GM12875 (cell line): ENCODE measurements around the gene SLC38A10.

Experiments
- H3K4me3 ChIP-seq: one replicate; pipeline ENCODE4 v1.5.1; 2011; ENCODE audit warnings: low read depth, low read length, control low read depth
- TF ChIP-seq, protein P1 (sequence below): IDR thresholded peaks from 2 replicates; pipeline ENCODE4 v1.5.1; 2011; ENCODE audit warnings: low read depth, mild to moderate bottlenecking, control low read depth, inconsistent platforms, low read length, moderate library complexity, borderline replicate concordance; ENCODE audit not compliant: insufficient read depth

SLC38A10 gene

DNA sequence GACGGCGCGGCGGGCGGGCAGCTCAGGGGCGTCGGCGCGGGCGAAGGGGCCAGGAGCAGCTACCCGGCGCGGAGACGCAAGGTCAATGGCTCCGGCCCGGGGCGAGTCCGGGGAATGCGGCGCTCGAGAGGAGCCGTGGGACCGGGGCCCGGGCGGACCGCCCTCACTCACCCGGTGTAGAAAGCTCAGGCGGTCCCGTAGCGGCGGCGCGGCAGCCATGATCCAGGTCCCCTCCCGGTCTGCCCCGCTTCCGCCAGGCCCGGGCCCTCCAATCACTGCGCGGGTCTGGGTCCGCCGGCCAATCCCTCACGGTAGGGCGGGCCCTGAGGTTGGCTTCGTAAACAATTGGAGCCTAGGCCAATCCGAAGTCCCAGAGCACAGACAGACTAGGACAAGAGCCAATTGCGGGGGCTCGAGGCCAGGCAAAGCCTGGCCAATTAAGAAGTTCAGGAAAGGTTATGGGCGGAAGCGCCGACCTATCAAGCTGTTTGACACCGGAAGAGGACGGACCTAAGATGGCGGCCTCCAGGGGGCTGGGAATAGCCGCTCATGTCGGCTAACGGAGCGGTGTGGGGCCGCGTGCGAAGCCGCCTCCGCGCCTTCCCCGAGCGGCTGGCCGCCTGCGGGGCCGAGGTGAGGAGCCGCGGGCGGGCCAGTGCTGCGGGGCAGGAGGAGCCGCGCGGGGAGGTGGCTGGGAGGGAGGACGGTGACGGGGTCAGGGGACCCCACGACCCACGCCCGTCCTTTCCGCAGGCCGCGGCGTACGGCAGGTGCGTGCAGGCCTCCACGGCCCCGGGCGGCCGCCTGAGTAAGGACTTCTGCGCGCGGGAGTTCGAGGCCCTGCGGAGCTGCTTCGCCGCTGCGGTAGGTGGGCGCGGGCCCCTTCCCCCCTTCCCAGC is 56.0 kb downstream of the SLC38A10 start, which contains the start of the genes NDUFAF8 and TEPSIN:
Gene NDUFAF8, plus strand, starts transcription at position 504 of the 899 bp plus-strand sequence. Its CDS starts 46 bp downstream, at position 550.
Gene TEPSIN, minus strand, starts transcription at position 241 of the 899 bp plus-strand sequence. Its CDS starts 22 bp downstream, at position 219.
- TF ChIP-seq, protein P1, sequence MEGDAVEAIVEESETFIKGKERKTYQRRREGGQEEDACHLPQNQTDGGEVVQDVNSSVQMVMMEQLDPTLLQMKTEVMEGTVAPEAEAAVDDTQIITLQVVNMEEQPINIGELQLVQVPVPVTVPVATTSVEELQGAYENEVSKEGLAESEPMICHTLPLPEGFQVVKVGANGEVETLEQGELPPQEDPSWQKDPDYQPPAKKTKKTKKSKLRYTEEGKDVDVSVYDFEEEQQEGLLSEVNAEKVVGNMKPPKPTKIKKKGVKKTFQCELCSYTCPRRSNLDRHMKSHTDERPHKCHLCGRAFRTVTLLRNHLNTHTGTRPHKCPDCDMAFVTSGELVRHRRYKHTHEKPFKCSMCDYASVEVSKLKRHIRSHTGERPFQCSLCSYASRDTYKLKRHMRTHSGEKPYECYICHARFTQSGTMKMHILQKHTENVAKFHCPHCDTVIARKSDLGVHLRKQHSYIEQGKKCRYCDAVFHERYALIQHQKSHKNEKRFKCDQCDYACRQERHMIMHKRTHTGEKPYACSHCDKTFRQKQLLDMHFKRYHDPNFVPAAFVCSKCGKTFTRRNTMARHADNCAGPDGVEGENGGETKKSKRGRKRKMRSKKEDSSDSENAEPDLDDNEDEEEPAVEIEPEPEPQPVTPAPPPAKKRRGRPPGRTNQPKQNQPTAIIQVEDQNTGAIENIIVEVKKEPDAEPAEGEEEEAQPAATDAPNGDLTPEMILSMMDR, result no peak
- H3K4me3 ChIP-seq, result peak within 1 kb of the TSS; percentile 81

DNA sequence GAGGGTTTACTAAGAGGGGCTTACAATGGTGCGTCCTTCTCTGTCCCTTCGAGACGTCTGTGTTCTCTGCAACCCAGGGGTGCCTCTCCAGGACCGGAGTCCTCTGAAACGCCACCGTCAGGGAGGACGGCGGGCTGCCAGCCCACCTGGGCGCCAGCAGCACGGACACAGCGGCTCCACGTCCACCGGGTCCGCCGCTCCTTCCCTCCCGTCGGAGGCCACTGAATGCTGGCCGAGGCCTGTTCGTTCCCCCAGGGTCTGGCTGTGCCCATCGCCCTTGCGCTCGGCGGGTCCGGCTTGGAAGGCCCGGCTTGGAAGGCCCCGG is 56.7 kb downstream of the SLC38A10 start:
- TF ChIP-seq, protein P1, result no peak
- H3K4me3 ChIP-seq, result peak overlapping the region; percentile 81

DNA sequence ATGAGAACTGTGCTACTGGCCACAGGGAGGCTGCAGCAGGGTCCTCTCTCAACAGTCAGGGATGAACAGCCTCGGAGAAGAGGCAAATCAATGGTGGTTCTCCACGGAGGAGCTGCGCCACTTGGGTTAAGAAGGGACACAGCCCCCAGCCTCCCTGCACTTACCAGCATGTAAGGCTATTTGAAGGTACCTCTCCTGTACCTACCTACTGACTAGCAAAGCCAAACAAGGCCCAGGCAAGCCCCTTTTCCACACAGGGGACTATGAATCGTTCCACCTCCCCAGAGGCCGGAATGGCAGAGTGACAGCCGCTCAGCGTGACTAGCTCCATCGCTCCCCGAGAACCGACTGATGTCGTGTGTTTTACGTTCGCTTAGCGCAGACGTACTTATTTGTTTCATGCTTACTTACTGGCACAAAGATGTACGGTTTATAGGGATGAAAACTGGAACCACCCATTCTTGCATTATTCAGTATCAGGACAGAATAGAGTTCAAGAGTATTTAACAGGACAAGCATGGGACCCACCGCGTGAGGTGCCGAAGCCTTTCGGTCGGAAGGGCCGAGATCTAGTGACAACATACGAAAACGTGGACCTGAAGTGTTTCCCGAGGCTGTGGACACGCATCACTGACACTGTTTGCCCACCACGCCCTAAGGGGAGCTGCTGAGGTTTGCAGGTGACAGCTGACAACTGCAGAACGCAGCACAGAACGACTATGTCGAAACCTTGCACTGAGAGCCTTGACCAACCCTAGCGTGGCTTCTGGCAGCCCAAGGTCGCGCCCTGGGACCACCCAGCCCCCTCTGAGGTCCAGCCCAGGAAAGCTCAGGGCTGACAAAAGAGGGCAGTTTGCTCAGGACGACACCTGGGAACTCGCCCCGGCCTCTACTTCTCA is 57.3 kb downstream of the SLC38A10 start:
- H3K4me3 ChIP-seq, result peak overlapping the region; percentile 81
- TF ChIP-seq, protein P1, result no peak

DNA sequence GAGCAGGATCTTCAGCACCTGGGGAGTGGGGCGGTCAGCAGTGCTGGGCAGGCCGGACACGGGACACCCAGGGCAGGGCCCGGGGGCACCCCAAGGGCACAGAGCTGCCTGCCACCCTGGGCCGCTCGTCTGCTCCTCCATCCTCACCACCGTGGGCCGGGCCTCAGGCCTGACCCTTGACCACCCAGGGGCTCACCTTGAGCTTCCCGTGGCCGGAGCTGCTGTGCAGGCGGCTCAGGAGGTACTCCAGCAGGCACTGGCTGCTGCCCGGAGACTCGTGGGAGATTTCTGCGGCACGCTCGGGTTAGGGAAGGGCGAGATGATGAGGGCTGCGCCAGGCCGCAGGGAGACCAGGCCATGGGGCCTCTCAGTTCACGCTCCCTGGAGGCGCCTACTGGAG is 58.3 kb downstream of the SLC38A10 start:
- no peak overlapping the region for H3K4me3 ChIP-seq

DNA sequence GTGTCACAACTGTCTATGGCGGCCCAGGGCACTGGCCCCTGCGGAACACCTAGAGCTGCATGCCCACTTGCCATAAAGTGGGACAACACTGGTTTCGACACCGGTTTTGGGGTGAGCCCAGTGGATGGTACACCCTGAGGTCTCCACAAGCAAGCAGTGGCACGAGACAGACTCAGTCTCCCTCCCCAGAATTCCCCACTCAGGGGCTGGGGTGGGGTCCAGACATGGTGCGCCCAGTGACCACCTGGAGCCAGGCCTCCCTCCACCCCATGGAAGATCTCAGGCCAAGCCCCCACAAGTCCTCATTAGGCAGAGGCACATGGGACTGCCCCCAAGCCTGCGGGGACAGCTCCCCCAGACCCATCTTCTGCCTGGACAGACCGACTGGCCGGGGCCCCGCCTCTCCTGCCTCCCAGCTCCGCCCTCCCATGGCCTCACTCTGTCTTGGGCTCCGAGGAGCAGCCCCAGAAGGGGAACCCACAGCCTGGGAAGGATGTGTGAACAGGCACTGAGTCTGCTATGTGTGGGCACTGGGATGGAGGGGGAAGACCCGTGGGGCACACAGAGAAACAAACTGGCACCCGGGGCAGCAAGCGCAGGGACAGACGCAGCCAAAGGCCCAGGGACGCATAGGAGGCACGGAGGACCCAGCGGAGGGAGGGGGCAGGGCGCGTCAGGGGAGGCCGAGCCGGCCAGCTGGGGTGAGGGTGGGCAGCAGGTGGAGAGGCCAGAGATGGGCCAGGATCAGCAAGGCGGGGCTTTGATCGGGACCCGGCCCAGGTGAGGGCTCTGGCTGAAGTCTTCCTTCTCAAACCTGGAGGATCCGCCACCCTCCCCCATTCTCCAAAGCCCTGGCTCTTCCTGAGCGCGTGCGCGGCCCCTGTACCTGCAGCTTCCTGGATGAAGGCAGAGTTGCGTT is 59.0 kb downstream of the SLC38A10 start:
- TF ChIP-seq, protein P1, result no peak

More for the DNA sequence above, 58.3 kb downstream of the SLC38A10 start:
- TF ChIP-seq, protein P1, result no peak

More for the DNA sequence above, 59.0 kb downstream of the SLC38A10 start:
- H3K4me3 ChIP-seq, result no peak overlapping the region
